ENCODE results near the gene MACROD2.

The MACROD2 gene

GRCh38 chr20:14745830-14746229 is 750.5 kb downstream of the MACROD2 start:
- Histone ChIP-seq H3K4me3 (ENCODE audit: insufficient read length, low read depth) (no peak overlapping the region), H3K9ac (ENCODE audit: insufficient read length, low read depth) (no peak overlapping the region), H3K4me1 (ENCODE audit: insufficient read depth, insufficient read length) (no peaks in the 10 kb centered on the region), H3K27me3 (ENCODE audit: insufficient read depth, insufficient read length) (no peaks in the 10 kb centered on the region), H3K36me3 (ENCODE audit: insufficient read depth, insufficient read length, low read length) (no peaks in the 10 kb centered on the region), H3K9me3 (ENCODE audit: insufficient read depth, low read length) (no peaks in the 10 kb centered on the region)
- DNase-seq (ENCODE audit: low read depth, low spot score) = no peak
- no peak for TF ChIP-seq YY1 (IDR thresholded peaks at IDR 0.05; ENCODE audit: insufficient read depth, insufficient read length)
- no peak for TF ChIP-seq ZNF274 (IDR thresholded peaks at IDR 0.05; ENCODE audit: low read depth, low read length)
- no peak for TF ChIP-seq SUZ12 (IDR thresholded peaks at IDR 0.05; ENCODE audit: extremely low read depth, insufficient read depth, insufficient read length)

GRCh38 chr20:14751191-14751590 is 755.9 kb downstream of the MACROD2 start:
- Histone ChIP-seq H3K4me1 (ENCODE audit: insufficient read depth, insufficient read length) (no peaks in the 10 kb centered on the region), H3K9me3 (ENCODE audit: insufficient read depth, low read length) (no peaks in the 10 kb centered on the region), H3K4me3 (ENCODE audit: insufficient read length, low read depth) (no peak overlapping the region), H3K27me3 (ENCODE audit: insufficient read depth, insufficient read length) (no peaks in the 10 kb centered on the region), H3K9ac (ENCODE audit: insufficient read length, low read depth) (no peak overlapping the region), H3K36me3 (ENCODE audit: insufficient read depth, insufficient read length, low read length) (no peaks in the 10 kb centered on the region)
- no peak for DNase-seq (ENCODE audit: low read depth, low spot score)
- TF ChIP-seq ZNF274 (IDR thresholded peaks at IDR 0.05; ENCODE audit: low read depth, low read length) (no peak), YY1 (IDR thresholded peaks at IDR 0.05; ENCODE audit: insufficient read depth, insufficient read length) (no peak), SUZ12 (IDR thresholded peaks at IDR 0.05; ENCODE audit: extremely low read depth, insufficient read depth, insufficient read length) (no peak)

DNA sequence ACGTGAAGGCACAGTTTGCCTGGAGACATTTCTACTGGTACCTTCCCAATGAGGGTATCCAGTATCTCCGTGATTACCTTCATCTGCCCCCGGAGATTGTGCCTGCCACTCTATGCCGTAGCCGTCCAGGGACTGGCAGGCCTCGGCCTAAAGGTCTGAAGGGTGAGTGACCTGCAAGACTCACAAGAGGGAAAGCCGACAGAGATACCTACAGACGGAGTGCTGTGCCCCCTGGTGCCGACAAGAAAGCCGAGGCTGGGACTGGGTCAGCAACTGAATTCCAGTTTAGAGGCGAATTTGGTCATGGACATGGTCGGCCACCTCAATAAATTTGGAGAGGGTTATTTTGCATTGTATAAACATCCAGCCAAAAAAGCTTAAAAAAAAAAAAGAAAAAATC is 762.4 kb downstream of the MACROD2 start:
- no peak for DNase-seq (ENCODE audit: low read depth, low spot score)
- no peak overlapping the region for H3K4me3 ChIP-seq (ENCODE audit: insufficient read length, low read depth)
- no peaks in the 10 kb centered on the region for H3K36me3 ChIP-seq (ENCODE audit: insufficient read depth, insufficient read length, low read length)
- no peaks in the 10 kb centered on the region for H3K4me1 ChIP-seq (ENCODE audit: insufficient read depth, insufficient read length)
- no peak overlapping the region for H3K9ac ChIP-seq (ENCODE audit: insufficient read length, low read depth)
- H3K9me3 ChIP-seq (ENCODE audit: insufficient read depth, low read length) = no peaks in the 10 kb centered on the region
- H3K27me3 ChIP-seq (ENCODE audit: insufficient read depth, insufficient read length) = no peaks in the 10 kb centered on the region
- TF ChIP-seq SUZ12 (IDR thresholded peaks at IDR 0.05; ENCODE audit: extremely low read depth, insufficient read depth, insufficient read length) (no peak), ZNF274 (IDR thresholded peaks at IDR 0.05; ENCODE audit: low read depth, low read length) (no peak), YY1 (IDR thresholded peaks at IDR 0.05; ENCODE audit: insufficient read depth, insufficient read length) (no peak)

- Histone ChIP-seq H3K36me3 (ENCODE audit: insufficient read depth, insufficient read length, low read length) (no peaks in the 10 kb centered on the region), H3K4me3 (ENCODE audit: insufficient read length, low read depth) (no peak overlapping the region), H3K4me1 (ENCODE audit: insufficient read depth, insufficient read length) (no peaks in the 10 kb centered on the region), H3K9ac (ENCODE audit: insufficient read length, low read depth) (no peak overlapping the region), H3K9me3 (ENCODE audit: insufficient read depth, low read length) (no peaks in the 10 kb centered on the region), H3K27me3 (ENCODE audit: insufficient read depth, insufficient read length) (no peaks in the 10 kb centered on the region)
- no peak for TF ChIP-seq ZNF274 (IDR thresholded peaks at IDR 0.05; ENCODE audit: low read depth, low read length)
- TF ChIP-seq SUZ12 (IDR thresholded peaks at IDR 0.05; ENCODE audit: extremely low read depth, insufficient read depth, insufficient read length) = no peak
- TF ChIP-seq YY1 (IDR thresholded peaks at IDR 0.05; ENCODE audit: insufficient read depth, insufficient read length) = no peak
- no peak for DNase-seq (ENCODE audit: low read depth, low spot score)
Observed at GRCh38 chr20:14758356-14758755, 763.0 kb downstream of the MACROD2 start.

GRCh38 chr20:14759979-14760378 is 764.7 kb downstream of the MACROD2 start:
- DNase-seq (ENCODE audit: low read depth, low spot score) = no peak
- Histone ChIP-seq H3K9me3 (ENCODE audit: insufficient read depth, low read length) (no peaks in the 10 kb centered on the region), H3K9ac (ENCODE audit: insufficient read length, low read depth) (no peak overlapping the region), H3K4me1 (ENCODE audit: insufficient read depth, insufficient read length) (no peaks in the 10 kb centered on the region), H3K27me3 (ENCODE audit: insufficient read depth, insufficient read length) (no peaks in the 10 kb centered on the region), H3K36me3 (ENCODE audit: insufficient read depth, insufficient read length, low read length) (no peaks in the 10 kb centered on the region), H3K4me3 (ENCODE audit: insufficient read length, low read depth) (no peak overlapping the region)
- TF ChIP-seq SUZ12 (IDR thresholded peaks at IDR 0.05; ENCODE audit: extremely low read depth, insufficient read depth, insufficient read length) (no peak), YY1 (IDR thresholded peaks at IDR 0.05; ENCODE audit: insufficient read depth, insufficient read length) (no peak), ZNF274 (IDR thresholded peaks at IDR 0.05; ENCODE audit: low read depth, low read length) (no peak)

DNA sequence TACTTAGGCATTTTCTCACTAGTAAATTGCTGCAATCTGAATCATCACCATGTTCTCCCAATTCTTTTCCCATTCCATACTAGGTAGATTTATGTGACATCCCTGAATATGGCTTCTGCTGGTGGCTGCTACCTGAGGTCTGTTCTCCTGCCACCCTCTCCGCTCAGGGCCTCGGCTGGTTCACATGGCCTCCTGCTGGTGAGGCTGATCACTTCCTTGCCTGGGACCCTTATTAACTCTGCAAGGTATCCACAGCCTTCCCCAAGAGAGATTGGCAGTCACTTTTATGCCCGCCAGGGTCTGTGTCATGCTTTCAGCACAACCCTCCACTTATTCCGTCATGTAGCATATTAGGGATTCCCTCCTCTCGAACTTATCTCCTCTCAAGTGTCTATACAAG is 766.6 kb downstream of the MACROD2 start:
- Histone ChIP-seq H3K9me3 (ENCODE audit: insufficient read depth, low read length) (no peaks in the 10 kb centered on the region), H3K4me3 (ENCODE audit: insufficient read length, low read depth) (no peak overlapping the region), H3K9ac (ENCODE audit: insufficient read length, low read depth) (no peak overlapping the region), H3K36me3 (ENCODE audit: insufficient read depth, insufficient read length, low read length) (no peaks in the 10 kb centered on the region), H3K27me3 (ENCODE audit: insufficient read depth, insufficient read length) (no peaks in the 10 kb centered on the region), H3K4me1 (ENCODE audit: insufficient read depth, insufficient read length) (no peaks in the 10 kb centered on the region)
- DNase-seq (ENCODE audit: low read depth, low spot score) = no peak
- no peak for TF ChIP-seq ZNF274 (IDR thresholded peaks at IDR 0.05; ENCODE audit: low read depth, low read length)
- TF ChIP-seq SUZ12 (IDR thresholded peaks at IDR 0.05; ENCODE audit: extremely low read depth, insufficient read depth, insufficient read length) = no peak
- TF ChIP-seq YY1 (IDR thresholded peaks at IDR 0.05; ENCODE audit: insufficient read depth, insufficient read length) = no peak

DNA sequence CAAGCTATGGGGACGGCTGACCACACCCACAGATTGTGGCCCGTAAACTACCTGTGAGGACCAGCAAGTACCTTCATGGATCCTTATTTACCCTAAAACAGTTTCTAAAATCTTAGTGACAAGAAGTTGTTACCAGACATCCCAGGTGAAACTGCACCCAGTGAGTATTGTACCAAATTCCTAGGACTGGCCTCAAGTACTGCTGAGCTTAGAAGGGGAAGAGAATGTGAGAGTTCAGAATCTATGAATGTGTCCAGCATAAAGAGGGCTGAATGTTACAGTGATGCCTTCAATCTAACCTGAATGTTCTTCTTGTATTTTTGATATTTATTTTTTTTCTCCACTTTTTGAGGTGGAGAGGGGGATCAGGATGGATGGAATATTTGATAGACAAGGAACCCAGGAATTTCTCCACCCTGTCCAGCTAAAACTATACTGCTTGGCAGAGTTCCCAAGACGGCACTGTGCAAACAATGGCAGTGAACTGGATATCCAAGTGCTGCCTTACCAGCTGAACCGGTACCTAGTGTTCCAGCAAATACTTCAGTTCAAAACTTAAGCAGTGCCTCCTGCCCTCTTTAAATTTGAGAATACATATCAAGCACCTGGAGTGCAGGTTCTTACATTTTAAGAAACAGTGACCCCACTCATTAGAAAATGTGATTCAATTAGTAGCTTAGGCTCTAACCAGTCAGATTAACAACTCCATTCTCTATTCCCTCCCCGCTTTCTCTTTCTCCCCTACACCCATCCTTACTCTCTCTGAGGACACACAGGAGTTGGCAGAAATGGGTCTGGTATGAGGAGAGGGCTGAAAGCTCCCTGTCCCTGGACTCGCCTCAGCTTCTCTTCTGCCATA is 769.4 kb downstream of the MACROD2 start:
- no peaks in the 10 kb centered on the region for H3K36me3 ChIP-seq (ENCODE audit: insufficient read depth, insufficient read length, low read length)
- no peaks in the 10 kb centered on the region for H3K27me3 ChIP-seq (ENCODE audit: insufficient read depth, insufficient read length)
- H3K9me3 ChIP-seq (ENCODE audit: insufficient read depth, low read length) = no peaks in the 10 kb centered on the region
- TF ChIP-seq SUZ12 (IDR thresholded peaks at IDR 0.05; ENCODE audit: extremely low read depth, insufficient read depth, insufficient read length) (no peak), ZNF274 (IDR thresholded peaks at IDR 0.05; ENCODE audit: low read depth, low read length) (no peak), YY1 (IDR thresholded peaks at IDR 0.05; ENCODE audit: insufficient read depth, insufficient read length) (no peak)
- H3K4me1 ChIP-seq (ENCODE audit: insufficient read depth, insufficient read length) = no peaks in the 10 kb centered on the region
- H3K9ac ChIP-seq (ENCODE audit: insufficient read length, low read depth) = no peak overlapping the region
- no peak for DNase-seq (ENCODE audit: low read depth, low spot score)
- no peak overlapping the region for H3K4me3 ChIP-seq (ENCODE audit: insufficient read length, low read depth)
